ENCODE data around the gene SPATS2L.

SPATS2L gene

DNA sequence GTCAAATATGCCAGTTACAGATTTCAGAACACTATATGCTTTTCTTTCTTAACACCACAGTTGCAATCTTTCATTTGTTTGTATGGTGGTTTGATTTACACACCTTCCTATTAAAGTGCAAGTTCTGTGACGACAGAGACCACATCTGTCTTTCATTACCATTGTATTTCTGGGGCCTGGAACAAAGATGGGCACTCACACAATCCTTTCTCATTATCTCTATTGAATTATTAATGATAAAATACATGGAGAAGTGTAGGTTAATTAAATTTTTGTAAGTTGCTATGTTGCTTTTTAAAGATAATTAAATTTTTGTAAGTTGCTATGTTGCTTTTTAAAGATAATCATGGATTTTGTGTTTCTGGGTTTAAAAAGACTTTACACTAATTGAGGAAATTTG is 123.5 kb downstream of the SPATS2L start:
- no peaks in the 10 kb centered on the region for H3K27me3 ChIP-seq
- peak; percentile 54 for DNase-seq
- H3K4me3 ChIP-seq (ENCODE audit: low read depth, low read length) = no peak overlapping the region
- peaks cover 11% of the 10 kb centered on the region for H3K36me3 ChIP-seq
- H3K9me3 ChIP-seq = no peaks in the 10 kb centered on the region
- peaks cover 43% of the 10 kb centered on the region for H3K4me1 ChIP-seq
- TF ChIP-seq CTCF (IDR thresholded peaks at IDR 0.05; ENCODE audit: low read depth, low read length) = no peak

- Histone ChIP-seq H3K36me3 (peaks cover 13% of the 10 kb centered on the region), H3K4me3 (ENCODE audit: low read depth, low read length) (no peak overlapping the region), H3K4me1 (peaks cover 32% of the 10 kb centered on the region), H3K9me3 (no peaks in the 10 kb centered on the region), H3K27me3 (no peaks in the 10 kb centered on the region)
- no peak for TF ChIP-seq CTCF (IDR thresholded peaks at IDR 0.05; ENCODE audit: low read depth, low read length)
- no peak for DNase-seq
Measured at GRCh38 chr2:200431996-200432705, 125.7 kb downstream of the SPATS2L start.

DNA sequence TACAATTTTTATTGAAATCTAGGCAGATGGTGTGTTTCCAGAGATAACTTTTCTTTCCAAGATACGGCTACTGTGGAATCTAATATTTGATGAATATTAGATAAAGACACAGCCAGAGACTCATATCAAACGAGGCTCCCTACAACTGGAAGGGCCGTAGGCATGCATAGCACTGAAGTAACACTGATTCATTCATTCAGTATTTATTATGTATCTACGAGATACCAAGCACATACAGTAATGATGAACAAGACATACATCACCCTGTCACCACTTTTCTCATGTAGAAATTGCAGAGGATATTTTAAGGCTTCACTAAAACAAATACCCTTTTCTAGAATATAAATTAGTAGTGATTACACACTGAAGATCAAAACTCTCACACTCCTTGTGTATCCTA is 128.9 kb downstream of the SPATS2L start:
- peaks cover 17% of the 10 kb centered on the region for H3K36me3 ChIP-seq

GRCh38 chr2:200438251-200438650 is 131.8 kb downstream of the SPATS2L start:
- H3K9me3 ChIP-seq = no peaks in the 10 kb centered on the region
- H3K36me3 ChIP-seq = peaks cover 37% of the 10 kb centered on the region
- no peak for DNase-seq

More for the DNA sequence above, 128.9 kb downstream of the SPATS2L start:
- DNase-seq = no peak
- Histone ChIP-seq H3K4me3 (ENCODE audit: low read depth, low read length) (no peak overlapping the region), H3K27me3 (no peaks in the 10 kb centered on the region), H3K4me1 (peaks cover 12% of the 10 kb centered on the region), H3K9me3 (no peaks in the 10 kb centered on the region)
- no peak for TF ChIP-seq CTCF (IDR thresholded peaks at IDR 0.05; ENCODE audit: low read depth, low read length)

GRCh38 chr2:200438846-200439245 is 132.4 kb downstream of the SPATS2L start:
- Histone ChIP-seq H3K9me3 (no peaks in the 10 kb centered on the region), H3K4me3 (ENCODE audit: low read depth, low read length) (no peak overlapping the region), H3K27me3 (no peaks in the 10 kb centered on the region), H3K36me3 (peaks cover 43% of the 10 kb centered on the region), H3K4me1 (peaks cover 3% of the 10 kb centered on the region)
- TF ChIP-seq CTCF (IDR thresholded peaks at IDR 0.05; ENCODE audit: low read depth, low read length) = no peak
- DNase-seq = no peak

More at GRCh38 chr2:200438251-200438650, 131.8 kb downstream of the SPATS2L start:
- TF ChIP-seq CTCF (IDR thresholded peaks at IDR 0.05; ENCODE audit: low read depth, low read length) = no peak
- Histone ChIP-seq H3K4me1 (peaks cover 3% of the 10 kb centered on the region), H3K27me3 (no peaks in the 10 kb centered on the region), H3K4me3 (ENCODE audit: low read depth, low read length) (no peak overlapping the region)

DNA sequence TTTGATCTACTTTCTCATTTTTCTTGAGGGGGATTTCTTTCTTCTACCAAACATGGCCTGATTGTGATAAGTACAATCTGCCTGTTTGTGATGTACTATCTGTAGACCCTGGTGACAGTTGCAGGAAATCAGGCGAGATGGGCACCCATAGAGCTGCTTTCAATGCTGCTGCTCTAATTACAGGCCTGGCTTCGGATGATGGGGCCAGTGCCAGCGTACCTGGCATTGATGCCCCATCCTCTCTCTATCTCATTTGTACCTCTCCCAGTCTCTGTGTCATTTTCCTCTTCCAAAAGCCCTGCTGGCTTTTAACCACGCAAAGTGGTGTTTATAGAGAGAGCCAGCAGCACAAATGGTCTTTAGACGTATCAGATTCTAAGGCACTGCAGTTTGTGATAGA is 133.5 kb downstream of the SPATS2L start:
- H3K27me3 ChIP-seq = no peaks in the 10 kb centered on the region
- H3K9me3 ChIP-seq = no peaks in the 10 kb centered on the region
- H3K4me1 ChIP-seq = peaks cover 3% of the 10 kb centered on the region
- DNase-seq = no peak
- no peak overlapping the region for H3K4me3 ChIP-seq (ENCODE audit: low read depth, low read length)
- TF ChIP-seq CTCF (IDR thresholded peaks at IDR 0.05; ENCODE audit: low read depth, low read length) = no peak
- H3K36me3 ChIP-seq = peaks cover 45% of the 10 kb centered on the region

Data from BE2C (cell line).